ENCODE data around the gene KATNB1.
"Not testable (repeated sequence)": the region's sequence is repeated elsewhere in the genome, so short reads cannot be mapped to it uniquely, and the experiment has no call there.

Gene KATNB1

DNA sequence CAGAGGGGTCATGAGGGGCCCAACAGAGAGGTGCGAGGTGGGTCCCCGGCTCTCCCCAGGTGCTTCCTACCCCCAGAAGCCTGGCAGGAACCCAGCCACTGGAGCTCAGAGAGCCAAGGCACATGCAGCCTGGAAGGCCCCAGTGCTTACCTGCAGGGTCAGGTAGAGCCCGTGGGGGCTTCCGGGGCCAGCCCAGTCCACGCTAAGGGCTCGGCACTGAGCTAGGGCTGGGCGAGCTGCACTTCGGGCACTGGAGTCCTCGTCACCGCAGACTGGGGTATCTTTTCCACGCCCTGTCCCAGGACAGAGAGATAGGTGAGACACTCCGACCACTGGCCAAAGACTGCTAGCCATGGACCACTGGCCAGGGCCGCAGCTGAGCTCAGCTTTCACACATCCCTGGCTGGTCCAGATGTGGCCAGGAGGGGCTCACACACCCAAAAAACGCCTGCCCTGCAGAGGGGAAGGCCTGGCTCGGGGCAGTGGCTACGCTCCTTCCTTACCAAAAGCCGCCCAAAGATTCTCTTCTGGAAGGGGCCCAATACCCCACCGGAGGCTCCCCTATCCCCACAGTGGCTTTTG lies 59.4 kb downstream of the KATNB1 start:
- no peak for DNase-seq (ENCODE audit: low read depth)

DNA sequence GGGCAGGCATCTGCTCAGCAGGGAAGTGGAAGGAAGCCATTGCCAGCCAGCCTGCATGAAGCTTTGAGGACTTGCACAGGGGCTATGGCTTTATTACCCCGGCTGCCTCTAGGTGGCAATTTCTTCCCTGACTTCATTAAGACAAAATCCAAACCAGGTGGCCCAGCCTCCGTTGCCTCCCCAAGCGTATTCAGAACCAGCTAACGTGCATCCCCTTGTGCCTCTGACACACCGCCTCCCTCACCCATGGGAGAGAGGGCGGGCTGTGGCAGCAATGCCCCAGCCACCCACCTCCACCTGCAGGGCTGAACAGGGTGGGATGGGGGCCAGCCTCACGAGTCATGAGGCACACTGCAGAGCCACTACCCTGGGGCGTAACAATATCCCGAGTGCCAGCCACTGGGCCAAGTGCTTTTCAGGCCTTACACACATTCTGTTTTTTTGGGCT lies 59.9 kb downstream of the KATNB1 start:
- no peak for DNase-seq (ENCODE audit: low read depth)

DNA sequence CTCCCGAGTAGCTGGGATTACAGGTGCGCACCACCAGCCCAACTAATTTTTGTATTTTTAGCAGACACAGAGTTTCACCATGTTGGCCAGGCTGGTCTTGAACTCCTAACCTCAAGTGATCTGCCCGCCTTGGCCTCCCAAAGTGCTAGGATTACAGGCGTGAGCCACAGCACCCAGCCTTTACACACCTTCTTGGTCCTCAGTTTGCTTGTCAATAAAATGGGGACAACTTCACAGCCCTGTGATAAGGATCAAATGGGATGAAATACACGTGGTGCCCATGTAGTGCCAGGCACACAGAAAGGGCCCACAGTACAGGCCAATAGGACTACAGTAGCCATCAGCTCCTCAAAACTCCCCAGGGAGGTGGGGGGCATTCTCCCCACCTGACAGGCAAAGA lies 60.4 kb downstream of the KATNB1 start:
- DNase-seq (ENCODE audit: low read depth), result not testable (repeated sequence)

DNA sequence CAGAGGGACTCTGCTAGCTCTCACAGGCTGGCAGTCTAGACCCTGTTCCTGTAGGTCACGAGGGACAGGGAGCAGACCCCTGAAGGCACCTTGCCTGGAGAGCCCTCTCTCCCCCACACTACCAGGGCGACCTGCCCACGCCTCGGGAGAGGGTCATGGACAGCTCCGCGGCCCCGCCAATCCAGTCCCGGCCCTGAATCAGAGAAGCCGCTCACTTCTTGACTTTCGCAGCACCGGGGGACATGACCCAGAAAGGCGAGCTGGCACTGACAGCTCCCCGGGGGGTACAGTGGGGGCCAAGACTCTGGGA lies 61.6 kb downstream of the KATNB1 start:
- no peak for DNase-seq (ENCODE audit: low read depth)

DNA sequence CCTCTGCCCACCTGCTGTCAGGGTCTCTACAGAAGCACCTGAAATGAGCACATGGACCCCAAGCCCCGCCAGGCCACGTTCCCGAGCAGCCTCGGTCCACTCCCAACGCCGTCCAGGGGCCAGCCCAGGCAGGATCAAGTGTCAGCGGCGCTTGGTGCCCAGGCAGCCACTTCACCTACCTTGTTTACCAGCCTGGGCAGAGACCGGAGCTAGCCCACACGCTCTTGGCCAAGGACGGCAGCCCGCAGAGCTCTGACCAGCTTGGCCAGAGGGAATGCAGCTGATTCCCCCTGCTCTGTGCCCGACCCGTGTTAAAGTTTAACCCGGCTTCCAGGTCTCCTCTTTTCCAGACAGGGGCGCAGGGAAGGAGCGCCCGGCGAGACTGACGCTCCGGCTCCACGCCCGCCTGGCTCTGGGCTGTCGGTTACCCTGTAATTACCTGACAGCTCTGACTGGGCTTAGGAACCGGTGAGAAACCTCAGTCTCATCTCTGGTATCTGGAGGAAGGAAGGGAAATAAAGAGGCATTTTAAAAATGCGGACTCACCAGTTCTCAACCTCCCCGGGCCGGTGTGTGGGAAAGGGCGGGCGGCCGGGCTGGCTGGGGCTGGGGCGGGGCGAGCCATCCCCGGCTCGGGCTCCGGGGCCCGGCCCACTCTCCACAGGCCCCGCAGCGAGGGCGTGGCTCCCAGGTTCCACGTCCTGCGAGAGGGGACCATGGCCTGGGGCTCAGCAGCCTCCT lies 62.1 kb downstream of the KATNB1 start:
- no peak for DNase-seq (ENCODE audit: low read depth)

DNA sequence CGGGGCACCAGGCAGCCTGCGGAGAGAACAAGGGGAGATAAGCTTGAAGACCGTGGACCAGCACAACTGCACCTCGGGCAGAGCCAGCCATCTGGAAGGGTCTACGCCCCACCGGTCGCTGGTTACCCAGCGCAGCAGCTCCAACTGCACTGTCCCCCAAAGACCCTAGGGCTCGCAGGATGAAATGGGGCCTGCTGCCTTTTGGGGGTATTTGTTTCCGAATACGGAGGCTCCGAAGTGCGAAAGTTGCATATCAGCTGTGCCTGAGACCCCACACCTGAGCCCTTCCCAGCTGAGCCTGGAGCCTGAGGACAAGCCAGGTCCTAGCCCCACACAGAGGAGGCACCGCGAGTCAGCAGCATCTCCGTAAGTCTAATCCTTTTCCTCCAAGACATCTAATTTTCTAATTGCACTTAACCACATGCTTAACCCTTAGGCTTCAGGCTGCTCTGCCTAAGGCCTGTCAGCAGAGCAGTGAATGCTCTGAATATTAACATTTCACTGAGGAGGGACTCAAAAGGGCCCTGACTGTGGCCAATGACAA lies 62.8 kb downstream of the KATNB1 start:
- no peak for DNase-seq (ENCODE audit: low read depth)

DNA sequence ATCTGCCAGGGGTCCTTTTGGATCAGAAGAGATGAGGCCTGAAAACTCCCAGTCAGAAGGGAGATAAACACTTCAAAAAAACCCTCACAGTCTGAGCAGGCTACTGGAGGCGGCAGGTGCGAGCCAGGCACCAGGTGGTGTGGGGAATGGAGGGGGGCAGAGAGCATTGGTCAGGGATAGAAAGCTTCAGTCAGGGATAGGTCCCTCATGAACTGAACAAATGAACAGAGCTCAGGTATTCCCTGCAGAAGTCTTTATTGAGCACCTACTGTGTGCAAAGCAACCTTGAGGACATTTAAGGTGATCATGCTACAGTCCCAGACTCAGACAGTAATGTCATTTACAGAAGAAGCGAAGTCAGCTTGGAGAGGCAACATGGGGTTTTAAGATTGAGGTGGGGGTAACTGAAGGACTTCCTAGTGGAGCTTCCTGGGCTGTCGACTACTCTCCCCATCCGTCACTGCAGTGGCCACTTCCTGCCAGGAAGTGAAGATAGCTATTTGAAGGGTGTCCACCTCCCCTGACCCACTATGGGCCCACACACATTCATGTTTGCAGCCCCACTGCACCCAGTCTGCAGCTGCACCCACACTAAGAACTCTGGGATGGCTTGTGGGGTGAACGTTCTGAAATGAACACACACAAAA lies 63.5 kb downstream of the KATNB1 start:
- DNase-seq (ENCODE audit: low read depth), result no peak

DNA sequence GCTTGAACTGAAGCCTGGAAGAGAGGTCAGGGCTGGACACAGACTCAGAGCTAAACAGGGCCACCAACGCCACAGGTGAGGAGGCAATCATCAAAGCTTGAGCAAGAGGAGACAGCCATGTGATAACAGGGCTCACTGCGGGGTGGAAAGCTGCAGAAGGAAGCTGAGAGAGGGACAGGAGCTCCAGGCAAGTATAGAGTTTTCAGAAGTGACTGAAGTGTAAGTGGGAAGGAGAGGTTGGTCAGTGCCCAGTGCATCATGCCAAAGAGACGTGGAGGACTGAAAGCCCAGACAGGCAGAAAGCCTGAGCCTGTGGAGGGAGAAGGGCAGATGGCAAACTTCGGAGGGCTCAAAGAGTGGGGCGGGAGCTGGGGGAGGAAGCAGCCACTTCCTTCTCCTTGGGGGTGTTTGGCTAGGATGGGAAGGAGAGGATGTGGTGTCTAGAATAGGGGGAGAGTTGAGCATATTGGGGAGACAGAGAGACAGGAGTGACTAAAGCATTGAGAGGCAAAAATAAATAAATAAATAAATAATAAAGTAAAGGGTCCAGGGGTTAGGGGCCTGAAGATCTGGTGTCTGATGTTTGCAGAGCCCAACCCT lies 64.1 kb downstream of the KATNB1 start:
- no peak for DNase-seq (ENCODE audit: low read depth)

DNA sequence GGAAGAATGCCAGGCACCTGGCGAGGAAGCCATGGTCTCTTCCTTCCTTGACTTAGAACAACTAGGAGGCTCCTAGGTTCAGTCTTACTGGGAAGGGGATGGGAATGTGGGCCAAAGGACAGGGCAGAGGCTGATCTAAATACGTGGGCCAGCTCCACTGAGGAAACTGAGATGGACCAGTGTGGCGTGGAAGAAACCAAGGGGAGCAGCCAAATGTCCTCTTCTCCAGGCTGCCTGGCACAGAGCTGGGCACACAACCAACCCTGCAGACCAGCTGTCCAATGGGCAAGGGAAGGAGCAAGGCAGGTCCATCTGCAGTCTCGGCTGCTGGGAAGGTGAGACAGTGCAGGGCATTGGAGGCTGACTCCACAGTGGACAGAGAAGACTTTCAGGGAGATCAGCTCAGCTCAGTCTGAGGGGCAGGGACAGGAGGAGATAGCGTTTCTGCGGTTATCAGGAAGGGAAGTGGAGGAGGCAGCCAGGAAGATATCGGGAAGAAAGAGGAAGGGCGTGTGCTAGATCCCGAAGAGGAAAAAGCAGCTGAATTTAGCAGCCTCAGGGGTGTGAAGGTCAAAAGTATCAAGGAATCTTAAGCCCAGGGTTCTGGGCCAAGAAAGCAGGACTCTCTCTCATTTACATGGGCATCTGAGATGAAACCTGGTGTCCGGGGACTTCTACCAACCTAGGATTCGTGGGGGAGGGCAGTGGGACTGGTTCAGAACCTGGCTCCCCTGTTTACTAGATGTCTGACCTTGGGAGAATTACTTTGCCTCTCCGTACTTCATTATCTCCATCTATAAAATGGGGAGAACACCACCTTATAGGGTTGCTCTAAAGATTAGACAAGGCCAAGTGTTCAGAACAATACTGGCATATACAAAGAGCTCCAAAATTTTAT lies 64.9 kb downstream of the KATNB1 start:
- DNase-seq (ENCODE audit: low read depth), result no peak

DNA sequence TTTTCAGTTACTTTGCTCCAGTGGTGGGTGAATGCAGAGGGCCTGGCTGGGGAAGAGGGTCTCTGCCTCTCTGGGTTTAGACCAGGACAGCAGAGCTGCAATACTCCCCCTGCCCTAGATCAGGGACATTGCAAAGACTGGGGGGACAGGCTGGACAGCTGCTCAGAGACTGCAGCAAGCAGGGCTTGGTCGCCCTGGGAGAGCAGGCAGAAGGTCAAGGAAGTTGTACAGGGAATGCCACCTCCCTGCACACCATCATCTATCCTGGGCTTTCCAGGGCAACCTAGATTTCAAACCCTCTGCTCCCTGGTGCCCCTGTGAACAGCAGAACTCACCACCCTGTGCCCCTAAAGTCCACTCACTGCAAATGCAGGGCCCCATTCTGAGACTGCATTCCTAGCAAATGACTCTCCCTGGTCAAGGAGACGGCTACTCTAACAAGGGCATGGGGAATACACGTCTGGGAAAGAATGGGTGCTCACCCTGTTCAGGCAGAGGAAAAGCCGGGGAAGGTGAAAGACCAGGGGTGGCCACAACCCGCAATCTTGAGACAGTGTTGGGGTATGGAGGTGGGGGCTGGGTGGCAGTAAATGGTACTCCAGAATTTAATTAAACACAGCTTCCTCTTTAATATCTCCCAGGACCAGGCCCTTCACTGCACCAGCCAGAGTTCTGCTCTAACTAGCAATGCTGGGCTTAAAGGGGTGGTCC lies 65.7 kb downstream of the KATNB1 start:
- DNase-seq (ENCODE audit: low read depth), result no peak

DNA sequence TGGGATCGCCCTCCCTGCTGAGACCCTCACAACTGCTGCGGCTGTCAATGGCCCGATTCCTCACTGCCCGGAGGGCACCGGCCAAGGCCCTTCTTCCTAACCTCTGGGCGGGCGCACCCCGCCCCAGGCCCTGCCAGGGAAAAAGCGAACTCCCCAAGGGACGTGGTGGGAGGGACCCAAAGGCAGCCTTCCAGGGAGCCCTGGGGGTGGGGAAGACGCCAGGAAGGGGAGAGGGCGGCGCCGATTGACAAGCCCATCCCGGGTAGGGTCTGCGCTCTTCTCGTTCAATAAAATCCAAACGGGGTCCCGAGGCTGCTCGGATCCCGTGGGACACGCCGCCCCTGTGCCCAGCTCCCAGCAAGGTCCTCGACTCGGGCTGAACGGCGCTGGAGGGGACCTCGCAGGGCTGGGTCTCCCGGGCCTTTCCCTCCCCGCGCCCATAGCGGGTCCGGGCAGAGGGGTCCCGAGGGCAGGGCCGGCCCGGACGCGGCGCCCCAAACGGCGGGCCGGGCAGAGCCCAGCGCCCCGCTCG lies 66.3 kb downstream of the KATNB1 start:
- DNase-seq (ENCODE audit: low read depth), result no peak

DNA sequence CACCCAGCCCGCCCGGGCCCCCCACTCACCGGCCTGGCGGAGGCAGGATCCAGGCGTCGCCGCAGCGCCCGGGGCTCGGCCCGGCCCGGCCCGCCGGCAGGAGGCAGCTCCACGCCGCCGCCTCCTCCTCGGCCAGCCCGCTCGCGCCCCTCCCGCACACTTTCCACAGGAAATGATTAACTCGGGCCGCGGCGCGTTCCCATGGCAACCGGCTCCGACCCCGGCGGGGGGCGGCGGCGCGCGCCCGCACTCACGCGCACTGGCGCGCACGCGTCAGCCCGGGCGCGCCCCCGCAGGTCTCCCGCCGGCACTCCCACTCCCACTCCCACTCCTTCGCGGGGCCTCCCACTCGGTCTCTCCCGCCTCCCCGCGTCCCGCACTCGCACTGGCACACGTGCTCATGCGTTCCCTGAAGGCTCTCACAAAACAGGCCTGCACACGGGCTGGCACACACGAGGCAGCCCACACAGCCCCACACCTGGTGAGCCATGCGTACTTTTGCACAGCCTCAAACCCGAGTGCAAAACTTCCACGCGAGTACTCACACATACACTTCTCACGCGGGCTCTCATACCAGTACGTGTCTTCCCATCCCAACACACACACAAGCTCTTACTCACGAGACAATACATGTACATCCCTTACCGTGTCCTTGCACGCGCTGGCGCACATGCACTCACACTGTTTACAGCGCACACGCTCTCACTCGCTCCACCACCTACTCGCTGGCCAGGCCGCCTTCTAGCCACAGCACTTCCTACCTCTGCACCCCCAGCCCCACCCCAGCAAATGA lies 67.0 kb downstream of the KATNB1 start, which contains the start of gene KIFC3:
TSS of gene KIFC3 (minus strand) at position 151 of the 793 bp plus-strand sequence. CDS start 4,248 bp downstream, outside the sequence.
- DNase-seq (ENCODE audit: low read depth), result peak; percentile 53

DNA sequence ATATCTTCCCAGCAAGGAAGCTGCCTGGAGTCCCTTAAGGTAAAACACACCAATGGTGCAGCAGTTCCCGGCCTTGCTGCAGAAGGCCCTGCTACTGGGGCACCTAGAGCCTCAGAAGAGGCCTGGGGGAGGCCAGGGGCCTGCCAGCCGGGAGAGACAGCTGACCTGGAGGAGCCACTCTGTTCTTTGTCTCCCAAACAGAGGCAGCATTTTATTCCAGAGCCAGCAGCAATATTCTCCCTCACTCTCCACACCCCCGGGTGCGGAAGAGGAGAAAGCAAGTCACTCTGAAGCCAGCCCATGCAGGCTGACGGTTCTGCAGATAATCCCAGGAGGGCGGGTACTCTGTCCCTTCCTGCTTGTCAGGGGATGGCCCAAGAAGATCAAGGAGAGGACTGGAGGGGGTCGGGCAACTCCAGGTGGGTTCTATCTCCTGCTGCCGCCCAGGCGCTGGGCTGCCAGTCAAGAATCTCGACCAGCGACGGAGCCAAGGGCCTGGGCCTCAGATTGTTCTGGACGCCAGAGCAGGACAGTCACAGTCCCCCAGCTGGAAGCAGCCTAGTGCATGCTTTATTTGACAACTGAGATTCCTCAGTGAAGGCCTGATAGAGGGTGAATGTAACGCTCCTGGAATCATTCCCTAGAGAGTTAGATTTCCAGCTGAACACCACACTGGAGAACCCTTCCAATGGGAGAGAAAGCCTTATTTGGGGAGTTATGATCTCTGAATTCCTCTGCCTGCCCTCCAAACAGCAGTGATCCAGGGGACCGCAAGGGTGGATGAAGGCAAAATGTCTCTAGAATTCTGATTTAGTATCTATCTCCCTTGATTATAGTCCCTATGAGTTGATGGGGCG lies 67.8 kb downstream of the KATNB1 start:
- no peak for DNase-seq (ENCODE audit: low read depth)

DNA sequence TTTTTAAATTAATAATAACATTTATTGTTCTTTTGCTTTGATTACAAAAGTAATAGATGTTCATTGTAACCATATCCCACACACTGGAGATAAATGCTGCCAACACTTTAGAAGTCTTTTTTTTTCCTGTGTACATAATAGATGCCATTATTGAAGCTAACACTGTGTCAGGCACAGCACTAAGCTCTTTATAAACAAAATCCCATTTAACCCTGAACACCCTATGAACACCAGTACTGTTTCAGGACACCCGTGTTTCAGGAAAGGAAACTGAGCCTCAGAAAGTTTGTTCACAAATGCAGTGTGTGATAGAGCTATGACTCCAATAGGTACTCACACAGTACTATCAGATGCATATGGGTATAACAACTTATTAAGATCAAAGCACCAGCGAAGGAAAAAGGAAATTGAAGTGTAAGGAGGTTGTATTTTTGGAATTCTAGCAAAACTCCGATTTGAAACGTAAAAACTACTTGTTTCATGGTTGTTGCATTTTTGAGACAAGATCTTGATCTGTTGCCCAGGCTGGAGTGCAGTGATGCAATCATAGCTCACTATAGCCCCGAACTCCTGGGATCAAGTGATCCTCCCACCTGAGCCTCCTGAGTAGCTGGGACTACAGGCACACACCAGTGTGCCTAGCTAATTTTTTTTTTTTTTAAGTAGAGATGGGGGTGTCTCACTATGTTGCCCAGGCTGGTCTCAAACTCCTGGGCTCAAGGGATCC lies 68.7 kb downstream of the KATNB1 start:
- DNase-seq (ENCODE audit: low read depth), result no peak

DNA sequence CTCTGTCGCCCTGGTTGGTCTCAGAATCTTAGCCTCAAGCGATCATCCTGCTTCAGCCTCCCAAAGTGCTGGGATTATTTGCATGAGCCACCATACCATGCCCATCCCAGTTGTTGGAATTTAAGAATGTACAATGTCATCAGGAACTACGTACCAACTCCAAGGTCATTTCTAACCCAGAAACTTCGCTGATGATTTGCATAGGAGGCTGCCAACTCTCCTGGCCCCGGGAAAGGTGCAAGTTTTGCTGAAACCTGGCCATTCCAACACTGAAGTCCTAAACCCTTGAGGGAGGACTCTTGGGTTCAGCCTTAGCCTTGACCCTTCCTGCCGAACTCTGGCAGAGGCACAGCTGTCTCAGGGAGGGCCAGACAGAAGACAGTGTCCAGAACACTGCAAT lies 69.6 kb downstream of the KATNB1 start:
- DNase-seq (ENCODE audit: low read depth), result no peak

Data from activated T-helper 1 cell treated with Interleukin-2 at 50 U/mL for 16 hours (primary cell).